Cerebellar nuclear complex (tissue), 1 donor: ENCODE measurements around the gene ITSN1.
A peak's percentile ranks its signal among the peaks of the same experiment; 100 is the strongest.

Experiments
- DNase-seq, 2 experiments: peaks; one replicate each; lab custom pipeline; 2025; lab: John Stamatoyannopoulos, UW

ITSN1 gene

DNA sequence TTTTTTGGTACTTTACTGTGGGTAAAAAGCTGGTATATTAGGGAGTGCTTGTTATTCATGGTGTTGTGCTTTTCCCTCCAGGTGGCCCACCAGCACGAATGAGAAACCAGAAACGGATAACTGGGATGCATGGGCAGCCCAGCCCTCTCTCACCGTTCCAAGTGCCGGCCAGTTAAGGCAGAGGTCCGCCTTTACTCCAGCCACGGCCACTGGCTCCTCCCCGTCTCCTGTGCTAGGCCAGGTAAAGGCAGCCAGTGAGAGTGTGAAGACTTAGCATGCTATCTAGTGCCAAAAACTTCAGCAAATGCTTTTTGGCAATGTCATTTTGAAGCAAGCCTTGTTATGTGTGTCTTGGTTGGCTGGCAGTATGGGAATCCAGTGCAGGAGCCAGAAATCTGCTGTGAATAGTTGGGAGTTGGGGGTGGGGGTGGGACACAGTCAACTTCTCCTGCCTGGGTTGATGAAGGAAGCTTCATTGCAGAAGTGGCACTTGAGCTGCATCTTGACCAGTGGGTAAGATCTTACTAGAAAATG is 171.6 kb downstream of the ITSN1 start:
- DNase-seq = no peak

DNA sequence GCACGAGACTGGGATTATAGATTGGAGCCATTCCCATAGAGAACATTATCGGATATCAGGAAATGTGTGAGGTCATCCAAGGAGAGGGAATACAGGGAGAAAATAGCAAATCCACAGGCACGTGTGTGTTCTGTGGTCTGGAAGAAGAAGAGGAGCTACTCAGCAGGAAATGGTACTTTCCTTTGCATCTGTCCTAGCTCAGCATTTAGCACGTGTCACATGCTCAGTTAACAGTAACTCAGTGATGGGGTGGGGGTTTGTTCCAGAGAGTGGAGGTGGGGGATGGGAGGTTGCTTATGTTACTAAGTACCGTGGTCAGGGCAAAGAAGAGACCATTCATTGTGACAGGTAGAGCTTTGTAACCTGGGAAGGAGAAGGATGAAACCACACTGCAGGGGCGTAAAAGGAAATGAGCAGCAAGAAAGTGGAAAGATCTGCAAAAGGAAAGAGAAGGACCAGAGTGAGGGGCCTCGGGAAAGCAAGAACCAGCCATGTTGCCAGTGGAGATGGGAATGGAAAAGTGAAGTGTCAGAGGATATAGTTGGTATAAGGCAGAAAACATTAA is 172.9 kb downstream of the ITSN1 start:
- no peak for DNase-seq

DNA sequence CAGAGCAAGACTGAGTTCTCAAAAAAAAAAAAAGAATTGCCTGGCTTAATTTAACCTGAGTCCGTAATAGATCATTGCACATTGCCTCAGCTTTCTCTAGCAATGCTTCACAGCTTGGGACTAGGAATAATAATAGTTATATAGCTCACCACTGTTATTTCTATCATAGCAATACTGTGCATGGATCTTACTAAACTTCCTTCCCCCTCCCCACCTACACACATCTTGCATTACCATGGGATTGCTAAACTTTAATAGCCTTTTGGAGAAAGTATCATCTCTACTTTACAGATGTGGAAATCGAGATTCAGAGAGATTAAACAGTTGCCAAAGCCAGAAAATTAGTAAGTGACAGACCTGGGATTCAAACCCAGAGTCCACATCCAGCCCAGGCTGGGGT is 173.9 kb downstream of the ITSN1 start:
- no peak for DNase-seq

DNA sequence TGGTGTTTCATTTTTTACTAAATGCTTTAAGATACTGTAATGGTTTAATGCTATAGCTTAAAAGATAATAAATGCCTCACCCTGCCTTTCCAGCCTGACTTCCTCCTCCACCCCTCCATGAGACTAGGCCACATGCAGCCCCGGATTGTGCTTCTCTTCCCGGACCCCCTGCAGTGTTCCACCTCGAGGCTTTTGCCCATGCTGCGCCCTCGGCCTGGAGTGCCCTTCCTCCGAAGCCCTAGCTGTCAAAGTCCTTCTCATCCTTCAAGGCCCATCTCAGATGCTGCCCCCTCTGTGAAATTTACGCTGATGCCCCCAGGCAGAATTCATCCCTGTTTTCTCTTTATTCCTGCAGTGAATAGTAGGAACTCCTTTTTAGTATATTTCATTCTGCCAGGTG is 174.8 kb downstream of the ITSN1 start:
- DNase-seq = no peak

GRCh38 chr21:33817663-33818451 is 175.6 kb downstream of the ITSN1 start:
- no peak for DNase-seq

- no peak for DNase-seq
Observed at GRCh38 chr21:33820230-33820770, 178.0 kb downstream of the ITSN1 start.

- no peak for DNase-seq
Observed at GRCh38 chr21:33820798-33821197, 178.5 kb downstream of the ITSN1 start.

- DNase-seq = no peak
Observed at GRCh38 chr21:33821503-33822322, 179.4 kb downstream of the ITSN1 start.

DNA sequence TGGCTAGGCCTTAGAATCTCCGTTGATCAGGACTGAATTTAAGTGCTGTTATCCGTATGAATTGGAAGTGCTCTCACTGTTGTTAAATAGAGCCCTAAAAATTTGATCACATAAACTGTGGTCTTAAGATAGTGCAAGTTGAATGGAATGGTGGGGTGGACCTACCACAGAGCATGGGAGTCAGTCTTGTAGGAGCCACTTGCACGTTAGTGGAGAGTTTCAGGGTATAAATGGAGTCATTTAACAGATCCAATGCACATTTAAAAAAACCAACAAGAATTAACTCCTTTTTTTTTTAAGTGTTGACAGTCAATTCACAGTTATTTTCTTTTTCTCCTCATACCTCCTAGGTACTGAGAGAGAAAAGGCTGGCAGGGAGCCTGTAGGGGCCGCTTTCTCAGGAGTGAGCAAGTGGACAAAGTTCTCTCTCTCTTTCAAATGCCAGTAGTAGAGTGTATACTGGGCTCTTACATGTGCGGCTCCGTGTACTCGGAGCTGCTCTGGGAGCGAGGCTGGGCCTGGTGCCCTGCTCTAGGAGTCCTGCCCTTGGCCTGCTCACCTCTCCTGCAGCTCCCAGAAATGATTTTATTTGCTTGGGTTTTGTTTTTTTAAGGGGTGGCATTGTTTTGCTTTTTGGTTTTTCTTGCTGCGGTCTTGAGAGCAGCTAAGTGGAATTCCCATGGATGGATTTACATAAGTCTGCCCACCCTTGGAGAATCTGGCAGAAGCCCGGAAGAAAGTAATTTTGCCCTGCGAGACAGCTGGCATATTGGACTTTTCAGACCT is 182.0 kb downstream of the ITSN1 start:
- no peak for DNase-seq

- DNase-seq = no peak
Observed at GRCh38 chr21:33825419-33825818, 183.1 kb downstream of the ITSN1 start.

DNA sequence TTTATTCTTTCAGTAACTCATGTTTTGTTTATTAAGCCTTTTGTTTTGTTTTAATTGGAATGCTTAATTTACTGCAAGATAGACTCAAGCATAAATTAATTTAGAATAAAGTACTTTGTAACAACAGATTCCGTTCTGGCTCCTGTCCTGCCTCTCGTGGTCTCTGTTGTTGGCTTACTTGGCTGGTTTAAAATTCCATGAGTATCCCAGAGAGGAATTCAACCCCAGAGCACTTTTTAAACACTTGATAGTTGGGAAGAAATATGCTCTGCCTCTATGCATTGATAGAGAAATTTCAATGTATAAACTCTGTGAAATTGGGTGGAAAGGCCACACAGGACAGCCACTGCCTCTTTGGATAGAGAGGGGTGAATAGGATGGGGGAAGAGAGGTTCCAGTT is 183.6 kb downstream of the ITSN1 start:
- DNase-seq = no peak

DNA sequence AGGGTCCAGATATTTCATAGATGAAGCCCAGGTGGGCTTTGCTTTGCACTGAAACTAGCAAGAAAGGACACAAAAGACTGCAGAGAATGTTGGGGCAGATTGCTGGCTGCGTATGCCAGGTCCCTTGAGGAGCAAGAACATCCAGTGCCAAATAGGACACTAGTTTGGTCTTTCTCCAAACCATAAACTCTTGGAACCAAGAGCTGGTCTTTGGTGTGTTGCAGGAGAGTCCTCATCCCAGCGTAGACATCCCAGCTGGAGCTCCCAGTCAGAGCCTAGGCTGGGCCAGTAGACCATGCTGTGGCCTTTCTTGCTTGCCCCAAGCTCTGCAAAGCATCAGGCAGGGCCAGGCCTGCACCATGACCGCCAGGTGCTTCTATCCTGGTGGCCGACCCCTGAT is 185.8 kb downstream of the ITSN1 start:
- peak; percentile 22 to 67 for DNase-seq

DNA sequence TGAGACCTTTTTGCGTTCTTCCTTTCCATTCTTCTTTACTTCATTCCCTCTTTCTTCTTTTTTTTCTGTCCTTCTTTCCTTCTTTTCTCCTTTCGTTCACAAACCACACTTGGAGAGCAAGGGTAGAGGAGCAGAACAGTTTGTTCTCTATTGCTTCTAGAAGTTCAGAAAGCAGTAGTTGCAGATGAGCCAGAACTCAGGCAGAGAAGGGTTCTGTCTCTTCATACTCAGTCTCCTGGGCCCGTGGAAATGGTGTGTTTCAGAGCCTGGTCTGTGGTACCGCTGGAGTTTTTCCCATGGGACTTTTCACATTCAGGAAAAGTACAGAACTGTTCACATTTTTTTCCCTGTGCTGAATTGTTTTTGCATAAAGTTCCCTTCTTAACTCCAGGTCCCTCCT is 186.3 kb downstream of the ITSN1 start:
- DNase-seq = no peak

DNA sequence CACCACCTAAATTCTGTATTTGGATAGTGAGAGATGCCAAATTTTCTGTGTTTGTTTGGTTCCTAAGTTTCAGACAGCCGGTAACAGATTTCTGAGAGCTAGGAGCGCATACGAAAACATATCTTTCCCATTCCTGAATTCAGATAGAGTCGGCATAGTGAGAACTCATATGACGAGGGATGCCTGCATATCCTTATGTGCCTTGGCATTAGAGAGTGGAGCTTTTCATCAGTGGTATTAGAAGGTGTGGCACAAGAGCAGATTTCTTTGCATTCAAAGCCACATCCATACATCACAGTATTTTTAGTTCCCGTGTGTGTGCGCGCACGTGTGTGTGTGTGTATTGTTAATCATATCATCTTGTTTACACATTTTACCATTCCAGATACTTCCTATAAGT is 187.5 kb downstream of the ITSN1 start:
- DNase-seq = no peak

GRCh38 chr21:33831962-33832659 is 189.8 kb downstream of the ITSN1 start:
- DNase-seq = no peak

GRCh38 chr21:33834801-33835500 is 192.7 kb downstream of the ITSN1 start:
- no peak for DNase-seq

- no peak for DNase-seq
Observed at GRCh38 chr21:33835920-33836319, 193.6 kb downstream of the ITSN1 start.

- DNase-seq = no peak
Observed at GRCh38 chr21:33836408-33836807, 194.1 kb downstream of the ITSN1 start.

DNA sequence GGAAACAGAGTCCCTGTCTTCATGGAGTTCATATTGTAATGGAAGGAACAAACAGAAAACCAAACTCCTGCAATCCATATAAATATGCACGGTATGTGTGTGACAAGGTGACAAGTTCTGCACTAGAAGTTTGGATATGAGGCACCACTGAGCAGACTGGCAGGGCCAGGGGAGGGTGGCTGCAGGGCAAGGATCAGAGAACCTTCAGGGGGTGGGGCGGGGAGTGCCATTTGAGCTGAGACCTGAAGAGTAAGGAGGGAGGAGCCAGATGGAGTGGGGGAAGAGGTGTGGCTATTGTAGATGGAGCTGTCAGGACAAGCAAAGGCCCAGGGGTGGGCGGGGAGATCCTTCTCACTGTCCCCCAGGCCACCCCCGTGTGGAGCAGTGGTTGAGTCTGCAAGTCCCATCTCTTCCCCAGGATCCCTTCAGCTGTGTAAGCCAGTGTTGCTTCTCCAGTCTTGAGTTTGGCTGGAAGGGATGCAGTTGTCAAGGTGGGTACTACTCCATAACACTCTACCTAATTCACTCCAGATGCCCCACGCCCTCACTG is 196.9 kb downstream of the ITSN1 start:
- DNase-seq = no peak

GRCh38 chr21:33839806-33840205 is 197.5 kb downstream of the ITSN1 start:
- DNase-seq = no peak
